Measurements from ENCODE around the gene CFAP77. TPM values are rescaled to one million over a fixed set of nuclear protein-coding genes. Genes with fewer than 3 reads are reported as not detected.
A peak's percentile ranks its signal among the peaks of the same experiment; 100 is the strongest.

CFAP77 gene
- total and polyA plus RNA-seq, 9 of the 15 experiments (the other 6 are each of a cell fraction or from before 2014, with no cell fraction given) = not detected

- no peaks in the 10 kb centered on the region for H3K9me3 ChIP-seq (replicated peaks; ENCODE audit: control insufficient read depth, insufficient read depth, low read depth, low read length)
- intact Hi-C loops (cut with micrococcal nuclease) (no loop called here), in situ Hi-C loops (cut with MboI) (no loop called here)
- no peak overlapping the region for H3K4me3 ChIP-seq
- no TSS peak for BruUV-seq (replicated peaks)
- H3K27me3 ChIP-seq (ENCODE audit: control insufficient read depth in 2 of 2, insufficient read depth in 2 of 2, low read length in 2 of 2) = peaks cover 38 to 76% of the 10 kb centered on the region in 2 experiments
- H3K79me2 ChIP-seq (ENCODE audit: control insufficient read depth, insufficient read depth, low read length) = no peaks in the 10 kb centered on the region
- CTCF ChIA-PET (ENCODE audit: low intra/inter-chr PET ratio) = no interaction called here
- H4K20me1 ChIP-seq (replicated peaks; ENCODE audit: control insufficient read depth, insufficient read depth, low read length) = peaks cover 10% of the 10 kb centered on the region; the same call in 1 of the 2 replicates
- H3K9ac ChIP-seq (ENCODE audit: insufficient read depth in 1 of 2, low read depth in 2 of 2, low read length in 2 of 2) = 0 out of 4 replicates have a peak overlapping the region, but pooled peaks of 1 of the 2 experiments have one; percentile 36
- H3K27ac ChIP-seq (ENCODE audit: extremely low read depth, low read depth, low read length) = no peak overlapping the region
- DNase-seq (ENCODE audit: extremely low read depth in 1 of 4, low spot score in 3 of 4) (no peak), ATAC-seq (no peak; the same call in 1 of the 3 replicates), FAIRE-seq (no peak)
- H3K9me1 ChIP-seq (ENCODE audit: control insufficient read depth, insufficient read depth, low read length) = no peaks in the 10 kb centered on the region
- TF ChIP-seq SMARCB1 (IDR thresholded peaks at IDR 0.05; ENCODE audit: insufficient read length, low read depth) (no peak), NUFIP1 (IDR thresholded peaks at IDR 0.05; ENCODE audit: partially characterized antibody) (no peak), TEAD4 (IDR thresholded peaks at IDR 0.05; ENCODE audit: low read length) (no peak), TEAD4 (CRISPR knock-in tag; IDR thresholded peaks at IDR 0.05; ENCODE audit: borderline replicate concordance) (no peak), MLLT1 (IDR thresholded peaks at IDR 0.05) (no peak), BRCA1 (IDR thresholded peaks at IDR 0.05) (no peak), BRCA1 (CRISPR knock-in tag; IDR thresholded peaks at IDR 0.05) (no peak), NFE2 (IDR thresholded peaks at IDR 0.05; ENCODE audit: low read depth) (no peak), GTF2A2 (tag; IDR thresholded peaks at IDR 0.05) (no peak), MBD1 (CRISPR knock-in tag; IDR thresholded peaks at IDR 0.05) (no peak)
- 0 out of 5 replicates have a peak, but pooled peaks cover 0 to 3% of the 10 kb centered on the region in 2 experiments for H3K4me1 ChIP-seq (replicated peaks in 1 of 2; ENCODE audit: control insufficient read depth in 2 of 2, insufficient read depth in 2 of 2, low read length in 2 of 2)
- H3K36me3 ChIP-seq (ENCODE audit: control insufficient read depth, insufficient read depth, low read length) = no peaks in the 10 kb centered on the region
- H3K4me2 ChIP-seq (ENCODE audit: insufficient read depth, low read length) = no peak overlapping the region
- no peak overlapping the region for H2AFZ ChIP-seq (ENCODE audit: low read depth, low read length)
- WGBS (ENCODE audit: insufficient coverage, low coverage, missing lambda C conversion rate) = under 1% methylated on average over 15 of the region's 18 CpGs
- POLR2A ChIA-PET = no interaction called here
Measured at GRCh38 chr9:132516911-132517310, 106.9 kb downstream of the CFAP77 start.

All from K562 (cell line).